DND-41 (cell line): Measurements from ENCODE around the gene MAP7.

ENCODE experiments used
- ATAC-seq: fragments of 200-7000 bp; cut with Tn5 transposase; 3 replicates; pipeline ENCODE4 v1.9.1; 2021; ENCODE audit warnings: low read depth; ENCODE audit not compliant: insufficient read depth
- DNase-seq: peaks from one replicate; pipeline ENCODE4 v3.0.0-alpha.2; 2020
- H2AFZ ChIP-seq: 2 replicates; pipeline ENCODE4 v1.6.0; 2012; ENCODE audit warnings: low read depth, low read length
- H3K27ac ChIP-seq: 2 replicates; pipeline ENCODE4 v1.5.1; 2012; ENCODE audit warnings: low read length, inconsistent platforms
- H3K27me3 ChIP-seq: fragments of 200-600 bp; sonication (generic); 2 replicates; pipeline ENCODE4 v1.6.0; 2012; ENCODE audit warnings: low read length, mild to moderate bottlenecking, inconsistent platforms; ENCODE audit not compliant: insufficient read depth, poor library complexity
- H3K36me3 ChIP-seq: 2 replicates; pipeline ENCODE4 v1.5.1; 2012; ENCODE audit warnings: low read length, inconsistent platforms; ENCODE audit not compliant: insufficient read depth
- H3K4me1 ChIP-seq: 2 replicates; pipeline ENCODE4 v1.5.1; 2012; ENCODE audit warnings: mild to moderate bottlenecking, low read length; ENCODE audit not compliant: insufficient read depth
- H3K4me2 ChIP-seq: 2 replicates; pipeline ENCODE4 v1.6.0; 2012; ENCODE audit warnings: mild to moderate bottlenecking, moderate library complexity, low read length, inconsistent platforms; ENCODE audit not compliant: insufficient read depth
- H3K4me3 ChIP-seq, 2 experiments: fragments of 200-600 bp in 1 of 2; shearing (Covaris generic) in 1 of 2; 2 replicates each; pipeline ENCODE4 v1.5.1; 2012 to 2016; ENCODE audit warnings: inconsistent platforms in 2 of 2, low read length in 2 of 2, mild to moderate bottlenecking in 2 of 2, low read depth in 1 of 2, moderate library complexity in 1 of 2
- H3K79me2 ChIP-seq: 2 replicates; pipeline ENCODE4 v1.6.0; 2012; ENCODE audit warnings: low read length, inconsistent platforms; ENCODE audit not compliant: insufficient read depth
- H3K9ac ChIP-seq: 2 replicates; pipeline ENCODE4 v1.6.0; 2012; ENCODE audit warnings: low read depth, mild to moderate bottlenecking, inconsistent platforms, low read length, moderate library complexity
- H3K9me3 ChIP-seq: 2 replicates; pipeline ENCODE4 v1.5.1; 2012; ENCODE audit warnings: low read length, moderate library complexity, mild to moderate bottlenecking, inconsistent platforms; ENCODE audit not compliant: insufficient read depth, severe bottlenecking
- H4K20me1 ChIP-seq: 2 replicates; pipeline ENCODE4 v1.6.0; 2012; ENCODE audit warnings: low read length; ENCODE audit not compliant: insufficient read depth
- CTCF ChIP-seq: IDR thresholded peaks from 2 replicates; pipeline ENCODE4 v1.5.1; 2012; ENCODE audit warnings: borderline replicate concordance, low read length, moderate library complexity, mild to moderate bottlenecking; ENCODE audit not compliant: poor library complexity, severe bottlenecking; ENCODE audit errors: extremely low read depth
- EZH2 ChIP-seq: IDR thresholded peaks from 3 replicates; pipeline ENCODE4 v1.6.1; 2012; ENCODE audit warnings: borderline replicate concordance, low read depth, mild to moderate bottlenecking, moderate library complexity, low read length, inconsistent platforms; ENCODE audit not compliant: severe bottlenecking

MAP7 gene

GRCh38 chr6:136563386-136564152, 13.3 kb upstream of the MAP7 start:
- no peak for ATAC-seq
- no peak for DNase-seq
- Histone ChIP-seq H3K27ac (no peak overlapping the region), H3K4me2 (no peak overlapping the region), H3K4me1 (peaks cover 22% of the 10 kb centered on the region), H3K9ac (no peak overlapping the region), H3K9me3 (no peaks in the 10 kb centered on the region), H3K4me3 (no peak overlapping the region), H3K36me3 (no peaks in the 10 kb centered on the region), H2AFZ (no peak overlapping the region), H3K79me2 (no peaks in the 10 kb centered on the region), H4K20me1 (no peaks in the 10 kb centered on the region), H3K27me3 (no peaks in the 10 kb centered on the region)
- TF ChIP-seq EZH2 (no peak), CTCF (no peak)

- H3K79me2 ChIP-seq, result no peaks in the 10 kb centered on the region
- no peaks in the 10 kb centered on the region for H4K20me1 ChIP-seq
- no peak overlapping the region for H3K27ac ChIP-seq
- no peaks in the 10 kb centered on the region for H3K27me3 ChIP-seq
- H2AFZ ChIP-seq, result no peak overlapping the region
- H3K4me3 ChIP-seq, result no peak overlapping the region
- H3K4me2 ChIP-seq, result no peak overlapping the region
- no peaks in the 10 kb centered on the region for H3K36me3 ChIP-seq
- H3K9me3 ChIP-seq, result no peaks in the 10 kb centered on the region
- ATAC-seq (no peak), DNase-seq (no peak)
- no peak for TF ChIP-seq CTCF
- TF ChIP-seq EZH2, result no peak
- peaks cover 17% of the 10 kb centered on the region for H3K4me1 ChIP-seq
- no peak overlapping the region for H3K9ac ChIP-seq
These were observed 12.0 kb upstream of the MAP7 start for GRCh38 chr6:136562211-136562610.

- H3K9me3 ChIP-seq, result no peaks in the 10 kb centered on the region
- ATAC-seq (no peak), DNase-seq (no peak)
- no peak overlapping the region for H3K9ac ChIP-seq
- H3K4me3 ChIP-seq, result no peak overlapping the region
- H3K27ac ChIP-seq, result no peak overlapping the region
- H4K20me1 ChIP-seq, result no peaks in the 10 kb centered on the region
- TF ChIP-seq EZH2, result no peak
- TF ChIP-seq CTCF, result no peak
- no peaks in the 10 kb centered on the region for H3K79me2 ChIP-seq
- peaks cover 4% of the 10 kb centered on the region for H3K27me3 ChIP-seq
- H3K36me3 ChIP-seq, result no peaks in the 10 kb centered on the region
- H3K4me1 ChIP-seq, result no peaks in the 10 kb centered on the region
- no peak overlapping the region for H3K4me2 ChIP-seq
- H2AFZ ChIP-seq, result no peak overlapping the region
These were observed 3.1 kb upstream of the MAP7 start for GRCh38 chr6:136553166-136553787.
